ENCODE results near the gene FOXO6. TPM values are rescaled to one million over a fixed set of nuclear protein-coding genes. Genes with fewer than 3 reads are reported as not detected.

Gene FOXO6
- total RNA-seq, 4 donors from 2014 or later: 3.9 to 20.1 (median 7.6) TPM; not detected in 1

- H3K27ac ChIP-seq: no peak overlapping the region
- no peak overlapping the region for H3K4me3 ChIP-seq
- no peaks in the 10 kb centered on the region for H3K27me3 ChIP-seq
- intact Hi-C loops (cut with DNase I; ENCODE audit: low total_unique reads): no loop called here
- no peaks in the 10 kb centered on the region for H3K36me3 ChIP-seq
- no peaks in the 10 kb centered on the region for H3K9me3 ChIP-seq
- no peaks in the 10 kb centered on the region for H3K4me1 ChIP-seq
- DNase-seq: no peak
- TF ChIP-seq CTCF (IDR thresholded peaks at IDR 0.05): no peak
- TF ChIP-seq POLR2A (IDR thresholded peaks at IDR 0.05): no peak
These were observed 38.0 kb upstream of the FOXO6 start for GRCh38 chr1:41323243-41323642.

GRCh38 chr1:41325801-41326200 is 35.4 kb upstream of the FOXO6 start:
- Histone ChIP-seq H3K27me3 (no peaks in the 10 kb centered on the region), H3K9me3 (no peaks in the 10 kb centered on the region), H3K4me1 (no peaks in the 10 kb centered on the region), H3K27ac (no peak overlapping the region), H3K36me3 (no peaks in the 10 kb centered on the region), H3K4me3 (no peak overlapping the region)
- no peak for DNase-seq
- TF ChIP-seq POLR2A (IDR thresholded peaks at IDR 0.05) (no peak), CTCF (IDR thresholded peaks at IDR 0.05) (no peak)
- intact Hi-C loops (cut with DNase I; ENCODE audit: low total_unique reads): no loop called here

- intact Hi-C loops (cut with DNase I; ENCODE audit: low total_unique reads): no loop called here
- Histone ChIP-seq H3K9me3 (no peaks in the 10 kb centered on the region), H3K4me3 (no peak overlapping the region), H3K4me1 (no peaks in the 10 kb centered on the region), H3K27ac (no peak overlapping the region), H3K36me3 (no peaks in the 10 kb centered on the region), H3K27me3 (no peaks in the 10 kb centered on the region)
- TF ChIP-seq CTCF (IDR thresholded peaks at IDR 0.05) (no peak), POLR2A (IDR thresholded peaks at IDR 0.05) (no peak)
- no peak for DNase-seq
These were observed 33.7 kb upstream of the FOXO6 start for GRCh38 chr1:41327383-41327999.

- no peaks in the 10 kb centered on the region for H3K4me1 ChIP-seq
These were observed 33.1 kb upstream of the FOXO6 start for GRCh38 chr1:41328001-41328615.

More at GRCh38 chr1:41328001-41328615, 33.1 kb upstream of the FOXO6 start:
- no peak for TF ChIP-seq CTCF (IDR thresholded peaks at IDR 0.05)
- TF ChIP-seq POLR2A (IDR thresholded peaks at IDR 0.05): no peak
- H3K27me3 ChIP-seq: no peaks in the 10 kb centered on the region
- H3K27ac ChIP-seq: no peak overlapping the region
- H3K9me3 ChIP-seq: no peaks in the 10 kb centered on the region
- H3K36me3 ChIP-seq: no peaks in the 10 kb centered on the region
- no peak overlapping the region for H3K4me3 ChIP-seq
- no peak for DNase-seq
- intact Hi-C loops (cut with DNase I; ENCODE audit: low total_unique reads): no loop called here
